ENCODE measurements around the gene TRIM44.

DNA sequence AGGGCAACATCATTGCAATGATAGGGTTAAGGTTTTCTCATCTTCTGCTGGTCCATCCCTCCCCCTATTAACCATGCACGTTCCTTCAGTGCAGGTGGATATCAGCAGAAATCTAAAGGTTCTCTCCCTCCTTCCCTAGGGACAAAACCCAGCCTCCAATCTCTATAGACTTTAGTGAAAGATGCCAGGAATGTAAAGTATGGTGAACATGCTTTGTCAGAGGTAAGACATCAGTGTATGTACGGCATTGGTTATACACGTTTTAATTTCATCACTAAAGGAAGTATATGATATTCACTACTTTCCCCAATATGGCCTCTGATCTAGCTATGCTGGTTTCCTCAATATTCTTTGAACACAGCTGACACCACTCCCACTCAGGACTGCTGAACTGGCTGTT is 200.1 kb downstream of the TRIM44 start:
- TF ChIP-seq, protein P1, sequence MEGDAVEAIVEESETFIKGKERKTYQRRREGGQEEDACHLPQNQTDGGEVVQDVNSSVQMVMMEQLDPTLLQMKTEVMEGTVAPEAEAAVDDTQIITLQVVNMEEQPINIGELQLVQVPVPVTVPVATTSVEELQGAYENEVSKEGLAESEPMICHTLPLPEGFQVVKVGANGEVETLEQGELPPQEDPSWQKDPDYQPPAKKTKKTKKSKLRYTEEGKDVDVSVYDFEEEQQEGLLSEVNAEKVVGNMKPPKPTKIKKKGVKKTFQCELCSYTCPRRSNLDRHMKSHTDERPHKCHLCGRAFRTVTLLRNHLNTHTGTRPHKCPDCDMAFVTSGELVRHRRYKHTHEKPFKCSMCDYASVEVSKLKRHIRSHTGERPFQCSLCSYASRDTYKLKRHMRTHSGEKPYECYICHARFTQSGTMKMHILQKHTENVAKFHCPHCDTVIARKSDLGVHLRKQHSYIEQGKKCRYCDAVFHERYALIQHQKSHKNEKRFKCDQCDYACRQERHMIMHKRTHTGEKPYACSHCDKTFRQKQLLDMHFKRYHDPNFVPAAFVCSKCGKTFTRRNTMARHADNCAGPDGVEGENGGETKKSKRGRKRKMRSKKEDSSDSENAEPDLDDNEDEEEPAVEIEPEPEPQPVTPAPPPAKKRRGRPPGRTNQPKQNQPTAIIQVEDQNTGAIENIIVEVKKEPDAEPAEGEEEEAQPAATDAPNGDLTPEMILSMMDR (conservative IDR thresholded peaks at IDR 0.05; ENCODE audit: low read length) = no peak
- no peak for TF ChIP-seq EZH2phosphoT487 (IDR thresholded peaks at IDR 0.05; ENCODE audit: borderline replicate concordance)

All from Loucy (cell line).